Iris pigment epithelial cell (primary cell): ENCODE results near the gene APC2.
"Not testable (repeated sequence)": the region's sequence is repeated elsewhere in the genome, so short reads cannot be mapped to it uniquely, and the experiment has no call there.

ENCODE experiments used
- DNase-seq: peaks from one replicate; pipeline ENCODE4 v3.0.0-alpha.2; 2011; ENCODE audit warnings: low read depth

Gene APC2

DNA sequence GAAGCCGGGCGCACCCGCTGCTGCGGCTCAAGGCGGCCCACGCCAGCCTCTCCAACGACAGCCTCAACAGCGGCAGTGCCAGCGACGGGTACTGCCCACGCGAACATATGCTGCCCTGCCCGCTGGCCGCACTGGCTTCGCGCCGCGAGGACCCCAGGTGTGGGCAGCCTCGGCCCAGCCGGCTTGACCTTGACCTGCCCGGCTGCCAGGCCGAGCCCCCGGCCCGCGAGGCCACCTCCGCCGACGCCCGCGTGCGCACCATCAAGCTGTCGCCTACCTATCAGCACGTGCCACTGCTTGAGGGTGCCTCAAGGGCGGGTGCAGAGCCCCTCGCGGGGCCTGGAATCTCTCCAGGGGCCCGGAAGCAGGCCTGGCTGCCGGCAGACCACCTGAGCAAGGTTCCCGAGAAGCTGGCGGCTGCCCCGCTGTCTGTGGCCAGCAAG, 16.1 kb downstream of the APC2 start:
- no peak for DNase-seq

DNA sequence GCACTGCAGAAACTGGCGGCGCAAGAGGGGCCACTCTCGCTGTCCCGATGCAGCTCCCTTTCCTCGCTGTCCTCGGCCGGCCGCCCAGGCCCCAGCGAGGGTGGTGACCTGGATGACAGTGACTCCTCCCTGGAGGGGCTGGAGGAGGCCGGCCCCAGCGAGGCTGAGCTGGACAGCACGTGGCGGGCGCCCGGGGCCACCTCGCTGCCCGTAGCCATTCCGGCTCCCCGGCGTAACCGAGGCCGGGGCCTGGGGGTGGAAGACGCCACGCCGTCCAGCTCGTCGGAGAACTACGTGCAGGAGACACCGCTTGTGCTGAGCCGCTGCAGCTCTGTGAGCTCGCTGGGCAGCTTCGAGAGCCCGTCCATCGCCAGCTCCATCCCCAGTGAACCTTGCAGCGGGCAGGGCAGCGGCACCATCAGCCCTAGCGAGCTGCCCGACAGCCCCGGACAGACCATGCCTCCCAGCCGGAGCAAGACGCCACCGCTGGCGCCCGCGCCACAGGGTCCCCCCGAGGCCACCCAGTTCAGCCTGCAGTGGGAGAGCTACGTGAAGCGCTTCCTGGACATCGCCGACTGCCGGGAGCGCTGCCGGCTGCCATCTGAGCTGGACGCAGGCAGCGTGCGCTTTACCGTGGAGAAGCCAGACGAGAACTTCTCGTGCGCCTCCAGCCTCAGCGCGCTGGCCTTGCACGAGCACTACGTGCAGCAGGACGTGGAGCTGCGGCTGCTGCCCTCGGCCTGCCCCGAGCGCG, 16.7 kb downstream of the APC2 start:
- DNase-seq, result no peak

DNA sequence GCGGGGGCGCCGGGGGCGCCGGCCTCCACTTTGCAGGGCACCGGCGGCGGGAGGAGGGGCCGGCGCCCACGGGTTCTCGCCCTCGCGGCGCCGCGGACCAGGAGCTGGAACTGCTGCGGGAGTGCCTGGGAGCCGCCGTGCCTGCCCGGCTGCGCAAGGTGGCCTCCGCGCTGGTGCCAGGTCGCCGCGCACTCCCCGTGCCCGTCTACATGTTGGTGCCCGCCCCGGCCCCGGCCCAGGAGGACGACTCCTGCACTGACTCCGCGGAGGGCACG, 17.2 kb downstream of the APC2 start:
- no peak for DNase-seq

DNA sequence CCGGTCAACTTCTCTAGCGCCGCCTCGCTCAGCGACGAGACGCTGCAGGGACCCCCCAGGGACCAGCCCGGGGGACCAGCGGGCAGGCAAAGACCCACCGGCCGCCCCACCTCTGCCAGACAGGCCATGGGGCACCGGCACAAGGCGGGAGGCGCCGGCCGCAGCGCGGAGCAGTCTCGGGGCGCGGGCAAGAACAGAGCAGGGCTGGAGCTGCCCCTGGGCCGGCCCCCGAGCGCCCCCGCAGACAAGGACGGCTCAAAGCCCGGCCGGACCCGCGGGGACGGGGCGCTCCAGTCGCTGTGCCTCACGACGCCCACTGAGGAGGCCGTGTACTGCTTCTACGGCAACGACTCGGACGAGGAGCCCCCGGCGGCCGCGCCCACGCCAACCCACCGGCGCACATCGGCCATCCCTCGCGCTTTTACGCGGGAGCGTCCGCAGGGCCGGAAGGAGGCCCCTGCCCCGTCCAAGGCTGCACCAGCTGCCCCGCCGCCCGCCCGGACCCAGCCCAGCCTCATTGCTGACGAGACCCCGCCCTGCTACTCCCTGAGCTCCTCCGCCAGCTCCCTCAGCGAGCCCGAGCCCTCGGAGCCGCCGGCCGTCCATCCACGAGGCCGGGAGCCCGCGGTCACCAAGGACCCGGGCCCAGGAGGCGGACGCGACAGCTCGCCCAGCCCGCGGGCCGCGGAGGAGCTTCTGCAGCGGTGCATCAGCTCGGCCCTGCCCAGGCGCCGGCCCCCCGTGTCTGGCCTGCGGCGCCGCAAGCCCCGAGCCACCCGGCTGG, 17.8 kb downstream of the APC2 start:
- DNase-seq, result no peak

DNA sequence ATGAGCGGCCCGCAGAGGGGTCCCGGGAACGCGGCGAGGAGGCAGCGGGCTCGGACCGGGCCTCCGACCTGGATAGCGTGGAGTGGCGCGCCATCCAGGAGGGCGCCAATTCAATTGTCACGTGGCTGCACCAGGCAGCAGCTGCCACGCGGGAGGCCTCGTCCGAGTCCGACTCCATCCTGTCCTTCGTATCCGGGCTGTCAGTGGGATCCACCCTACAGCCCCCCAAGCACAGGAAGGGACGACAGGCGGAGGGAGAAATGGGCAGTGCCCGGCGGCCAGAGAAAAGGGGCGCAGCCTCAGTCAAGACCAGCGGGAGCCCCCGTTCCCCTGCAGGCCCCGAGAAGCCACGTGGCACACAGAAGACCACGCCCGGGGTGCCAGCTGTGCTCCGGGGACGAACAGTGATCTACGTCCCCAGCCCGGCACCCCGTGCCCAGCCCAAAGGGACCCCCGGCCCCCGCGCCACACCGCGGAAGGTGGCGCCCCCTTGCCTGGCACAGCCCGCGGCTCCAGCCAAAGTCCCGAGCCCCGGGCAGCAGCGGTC, 18.4 kb downstream of the APC2 start:
- DNase-seq, result no peak

DNA sequence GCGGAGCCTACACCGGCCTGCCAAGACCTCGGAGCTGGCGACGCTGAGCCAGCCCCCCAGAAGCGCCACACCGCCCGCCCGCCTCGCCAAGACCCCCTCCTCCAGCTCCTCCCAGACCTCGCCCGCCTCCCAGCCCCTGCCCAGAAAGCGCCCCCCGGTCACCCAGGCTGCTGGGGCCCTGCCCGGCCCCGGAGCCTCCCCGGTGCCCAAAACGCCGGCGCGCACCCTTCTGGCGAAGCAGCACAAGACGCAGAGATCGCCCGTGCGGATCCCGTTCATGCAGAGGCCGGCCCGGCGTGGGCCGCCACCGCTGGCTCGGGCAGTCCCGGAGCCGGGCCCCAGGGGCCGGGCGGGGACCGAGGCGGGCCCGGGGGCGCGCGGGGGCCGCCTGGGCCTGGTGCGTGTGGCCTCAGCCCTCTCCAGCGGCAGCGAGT, 18.9 kb downstream of the APC2 start:
- peak; percentile 61 for DNase-seq

DNA sequence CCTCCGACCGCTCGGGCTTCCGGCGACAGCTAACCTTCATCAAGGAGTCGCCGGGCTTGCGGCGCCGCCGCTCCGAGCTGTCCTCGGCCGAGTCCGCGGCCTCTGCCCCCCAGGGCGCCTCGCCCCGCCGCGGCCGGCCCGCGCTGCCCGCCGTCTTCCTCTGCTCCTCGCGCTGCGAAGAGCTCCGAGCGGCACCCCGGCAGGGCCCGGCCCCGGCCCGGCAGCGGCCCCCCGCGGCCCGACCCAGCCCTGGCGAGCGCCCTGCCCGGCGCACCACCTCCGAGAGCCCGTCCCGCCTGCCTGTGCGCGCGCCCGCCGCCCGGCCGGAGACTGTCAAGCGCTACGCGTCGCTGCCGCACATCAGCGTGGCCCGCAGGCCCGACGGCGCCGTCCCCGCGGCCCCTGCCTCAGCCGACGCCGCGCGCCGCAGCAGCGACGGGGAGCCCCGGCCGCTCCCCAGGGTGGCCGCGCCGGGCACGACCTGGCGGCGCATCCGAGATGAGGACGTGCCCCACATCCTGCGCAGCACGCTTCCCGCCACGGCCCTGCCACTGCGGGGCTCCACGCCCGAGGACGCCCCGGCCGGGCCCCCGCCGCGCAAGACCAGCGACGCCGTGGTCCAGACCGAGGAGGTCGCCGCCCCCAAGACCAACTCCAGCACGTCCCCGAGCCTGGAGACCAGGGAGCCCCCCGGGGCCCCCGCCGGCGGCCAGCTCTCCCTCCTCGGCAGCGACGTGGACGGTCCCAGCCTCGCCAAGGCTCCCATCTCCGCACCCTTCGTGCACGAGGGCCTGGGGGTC, 19.5 kb downstream of the APC2 start:
- no peak for DNase-seq

DNA sequence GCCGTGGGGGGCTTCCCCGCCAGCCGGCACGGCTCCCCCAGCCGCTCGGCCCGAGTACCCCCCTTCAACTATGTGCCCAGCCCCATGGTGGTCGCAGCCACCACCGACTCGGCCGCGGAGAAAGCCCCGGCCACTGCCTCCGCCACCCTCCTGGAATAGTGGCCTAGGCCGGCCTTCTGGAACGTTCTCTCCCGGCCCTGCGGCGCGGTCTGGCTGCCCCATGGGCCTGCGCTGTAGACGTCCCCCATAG, 20.1 kb downstream of the APC2 start:
- DNase-seq, result no peak

DNA sequence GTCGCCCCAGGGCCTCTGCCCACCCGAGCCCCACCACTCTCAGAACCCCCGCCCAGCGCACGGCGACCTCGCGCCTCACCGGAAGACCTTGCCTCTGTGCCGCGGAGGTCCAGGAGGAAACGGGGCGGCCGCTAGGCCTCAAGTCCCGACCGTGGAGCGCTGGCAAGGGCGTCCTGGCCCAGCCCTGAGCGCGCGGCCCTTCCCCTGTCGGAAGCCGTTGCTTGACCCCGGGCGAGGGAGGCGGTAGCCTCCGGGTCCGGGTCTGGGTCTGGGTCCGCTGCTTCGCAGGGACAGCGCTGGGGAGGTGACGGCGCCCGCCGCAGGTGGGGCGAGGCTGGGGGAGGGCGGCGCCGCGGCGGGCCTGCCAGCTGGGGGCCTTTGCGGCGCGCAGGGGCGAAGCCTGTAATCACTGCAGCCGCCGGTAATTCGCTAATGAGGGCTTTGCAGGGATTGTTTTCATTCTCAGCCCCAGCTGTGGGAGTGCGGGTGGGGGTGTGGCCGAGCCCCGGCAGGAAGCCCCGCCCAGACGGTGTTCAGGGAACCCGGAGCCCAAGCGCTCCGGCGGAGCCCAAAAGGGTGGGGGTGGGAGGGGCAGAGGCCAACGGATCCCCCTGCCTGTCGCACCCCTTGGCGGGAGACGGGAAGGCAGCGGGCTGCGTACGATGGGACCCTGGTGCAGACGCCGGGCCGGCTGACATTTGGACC, 20.5 kb downstream of the APC2 start:
- no peak for DNase-seq

DNA sequence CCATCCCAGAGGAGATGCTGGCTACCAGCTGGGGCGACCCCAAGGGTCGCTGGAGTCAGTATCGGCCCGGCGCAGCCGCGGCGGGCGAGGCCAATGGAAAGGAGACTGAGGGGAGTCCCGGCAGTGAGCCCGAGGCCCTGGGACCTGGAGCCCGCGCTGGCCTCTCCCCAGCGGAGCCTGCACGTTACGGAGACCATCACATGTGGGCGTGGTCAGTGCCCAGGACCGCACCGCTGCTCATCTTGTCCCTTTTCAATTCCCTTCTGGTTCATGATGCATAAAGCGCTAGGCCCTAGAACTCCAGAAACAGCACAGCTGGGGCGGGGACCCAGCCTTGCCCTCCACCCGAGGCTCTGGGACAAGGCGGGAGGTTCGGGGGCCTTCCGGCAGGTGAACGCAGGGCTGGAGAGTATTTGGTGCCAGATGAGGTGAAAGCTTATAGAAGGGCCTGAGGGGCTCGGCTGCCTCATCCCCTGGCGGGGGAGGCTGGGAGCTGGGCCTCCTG, 21.1 kb downstream of the APC2 start:
- DNase-seq, result no peak

DNA sequence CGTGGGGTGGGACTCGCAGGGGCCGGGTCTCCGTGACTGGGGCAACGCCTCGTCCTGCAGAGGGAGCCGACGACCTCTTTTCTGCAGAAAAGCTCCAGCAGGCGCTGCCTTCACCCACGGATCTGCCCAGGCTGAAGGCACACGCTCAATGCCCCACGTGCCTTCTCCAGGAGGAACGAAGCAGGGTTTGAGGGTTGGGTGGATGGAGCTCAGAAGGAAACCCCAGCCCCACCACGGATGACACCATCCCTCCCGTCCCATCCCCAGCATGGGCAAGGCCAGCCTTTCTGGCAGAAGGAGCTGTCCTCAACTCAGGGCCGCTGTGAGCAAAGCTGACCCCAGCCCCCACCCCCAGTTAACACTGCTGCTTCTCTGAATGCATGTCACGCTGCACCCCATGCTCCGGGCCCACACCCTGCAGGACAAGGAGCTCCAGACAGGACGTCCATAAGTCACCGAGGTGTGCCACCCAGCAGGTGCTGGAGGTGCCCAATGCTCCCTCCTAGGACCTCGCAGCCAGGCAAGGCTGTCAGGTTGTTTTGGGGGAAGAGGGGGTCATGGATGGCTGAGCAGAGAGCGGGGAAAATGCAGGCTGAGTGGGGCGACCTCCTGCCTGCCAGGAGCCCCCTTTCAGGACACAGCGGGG, 21.7 kb downstream of the APC2 start:
- no peak for DNase-seq

DNA sequence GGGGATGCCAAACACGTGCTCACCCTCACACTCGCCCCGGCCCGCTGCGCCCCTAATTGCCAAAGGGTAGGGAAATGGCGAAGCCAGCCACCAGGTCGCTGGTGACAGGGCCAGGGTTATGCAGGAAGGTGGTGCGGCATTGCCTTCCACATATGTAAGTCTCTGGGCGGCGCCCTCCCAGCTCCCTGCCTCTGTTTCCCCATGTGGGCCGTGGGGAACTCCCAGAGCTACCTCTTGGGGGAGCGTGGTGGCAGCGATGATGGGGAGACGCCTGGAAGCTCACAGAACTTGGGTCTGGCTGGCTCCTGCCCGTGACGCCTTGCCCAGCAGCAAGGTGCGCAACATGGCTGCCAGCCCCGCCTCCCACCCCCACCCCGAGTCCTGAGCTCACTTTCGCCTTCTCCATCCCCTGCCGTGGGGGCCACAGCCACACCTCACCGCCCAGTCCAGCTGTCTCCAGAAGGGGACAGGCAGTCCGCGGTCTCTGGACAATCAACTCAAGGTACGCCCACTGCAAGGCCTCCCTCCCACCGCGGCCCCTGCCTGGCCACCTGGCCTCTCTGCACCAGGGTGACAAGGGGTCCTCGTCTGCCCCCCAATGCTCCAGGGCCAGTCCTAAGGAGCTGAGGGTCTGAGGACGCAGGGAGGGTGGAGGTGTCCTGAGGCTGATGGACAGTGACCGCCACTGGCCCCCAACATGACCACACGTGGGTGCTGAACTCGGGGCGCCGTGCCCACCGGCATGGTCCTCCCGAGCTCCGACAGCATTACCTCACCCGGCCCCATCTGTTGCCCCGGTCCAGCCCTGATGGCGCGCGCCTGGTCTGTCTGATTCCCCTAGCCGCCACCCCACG, 22.5 kb downstream of the APC2 start:
- DNase-seq, result no peak

DNA sequence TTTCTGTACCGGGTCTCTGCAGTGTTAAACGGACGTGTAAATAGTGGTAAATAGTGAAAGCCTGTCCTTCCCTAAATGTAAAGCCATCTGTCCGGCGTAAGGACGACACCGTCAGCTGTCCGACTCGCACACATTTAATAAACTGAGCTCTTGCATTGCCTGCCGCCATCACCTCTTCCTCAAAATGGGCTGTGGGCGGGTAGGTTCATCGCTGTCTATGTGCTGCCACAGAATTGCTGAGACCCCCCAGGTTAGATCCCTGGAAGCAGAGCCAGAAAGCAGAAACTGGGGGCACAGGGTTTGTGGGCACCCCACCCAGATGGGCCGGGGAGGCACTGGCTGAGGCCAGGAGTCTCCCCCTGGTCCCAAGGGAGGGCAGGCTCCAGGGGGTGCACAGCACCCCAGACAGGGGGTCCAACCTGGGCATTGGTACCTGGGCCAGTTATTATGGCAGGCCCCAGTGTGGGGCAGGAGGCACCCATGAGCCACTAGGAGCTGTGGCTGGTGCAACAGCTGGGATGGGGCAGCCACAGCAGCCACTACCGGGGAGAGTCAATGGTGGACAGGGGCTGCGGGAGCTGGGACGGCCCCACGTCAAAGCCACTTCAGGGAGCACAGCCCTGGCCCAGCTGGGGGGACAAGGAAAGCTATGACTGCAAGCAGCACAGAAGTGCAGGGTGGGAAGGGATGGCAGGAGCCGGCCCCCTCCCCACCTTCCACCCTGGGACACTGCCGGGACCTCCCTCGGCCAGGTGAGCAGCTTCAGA, 23.3 kb downstream of the APC2 start:
- DNase-seq, result no peak

DNA sequence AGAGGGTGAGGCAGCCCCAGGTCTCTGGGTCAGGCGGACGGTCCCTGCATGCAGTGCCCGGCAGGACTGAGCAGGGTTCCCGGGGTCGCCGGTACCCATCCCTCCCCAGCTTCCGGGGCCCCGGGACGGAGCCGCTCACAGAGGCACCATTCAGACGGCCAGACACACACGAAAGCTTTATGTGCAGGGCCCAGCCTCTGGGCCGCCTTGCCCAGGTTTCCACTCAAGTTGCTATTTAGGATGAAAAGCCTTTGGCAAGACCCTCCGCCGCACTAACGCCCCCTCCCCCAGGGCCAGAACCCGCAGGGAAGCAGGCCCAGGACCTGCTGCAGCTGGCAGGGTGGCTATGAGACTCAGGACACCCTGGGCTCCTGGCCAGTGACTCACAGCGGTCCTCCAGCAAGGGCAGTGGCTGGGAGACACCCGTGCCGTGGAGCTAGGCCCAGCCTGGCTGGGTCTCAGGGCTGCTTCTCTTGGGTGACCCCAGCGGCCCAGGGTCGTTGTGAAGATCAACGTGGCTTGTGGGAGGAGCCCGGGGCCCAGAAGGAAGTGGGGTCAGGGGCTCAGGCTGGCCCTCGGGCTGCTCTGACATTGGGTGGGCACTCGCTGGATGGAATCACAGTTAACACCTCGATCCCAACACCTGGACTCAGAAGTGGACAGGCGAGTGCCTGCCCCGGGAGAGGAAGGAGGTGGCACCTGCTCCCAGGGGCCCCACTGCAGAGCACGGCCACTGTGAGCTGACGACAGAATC, 24.3 kb downstream of the APC2 start:
- no peak for DNase-seq

DNA sequence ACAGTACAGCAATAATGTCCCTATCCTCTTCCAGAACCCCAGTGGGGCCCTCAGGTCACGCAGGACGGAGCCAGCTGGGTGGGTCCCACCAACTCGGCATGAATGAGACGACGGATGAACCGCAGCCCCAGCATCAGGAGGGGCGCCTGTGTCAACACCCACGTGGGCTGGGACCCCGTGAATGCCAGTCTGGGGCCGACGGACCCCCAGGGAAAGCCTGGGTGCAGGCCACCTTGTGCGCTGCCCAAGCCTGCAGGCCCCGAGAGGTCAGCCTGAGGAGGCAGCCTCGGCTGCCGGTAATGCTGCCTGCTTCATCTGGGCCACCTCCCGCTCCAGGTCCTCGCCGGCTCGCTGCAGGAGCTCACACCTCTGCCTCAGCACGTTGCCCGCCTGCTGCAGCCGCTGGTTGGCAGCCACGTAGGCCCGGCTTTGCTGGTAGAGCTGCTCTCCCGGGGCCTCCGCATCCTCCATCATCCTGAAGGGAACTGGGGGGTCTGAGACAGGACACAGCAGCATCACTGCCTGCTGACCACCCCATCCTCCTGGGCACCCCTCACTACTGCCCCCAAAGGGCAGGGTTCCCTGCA, 24.9 kb downstream of the APC2 start:
- DNase-seq, result no peak

DNA sequence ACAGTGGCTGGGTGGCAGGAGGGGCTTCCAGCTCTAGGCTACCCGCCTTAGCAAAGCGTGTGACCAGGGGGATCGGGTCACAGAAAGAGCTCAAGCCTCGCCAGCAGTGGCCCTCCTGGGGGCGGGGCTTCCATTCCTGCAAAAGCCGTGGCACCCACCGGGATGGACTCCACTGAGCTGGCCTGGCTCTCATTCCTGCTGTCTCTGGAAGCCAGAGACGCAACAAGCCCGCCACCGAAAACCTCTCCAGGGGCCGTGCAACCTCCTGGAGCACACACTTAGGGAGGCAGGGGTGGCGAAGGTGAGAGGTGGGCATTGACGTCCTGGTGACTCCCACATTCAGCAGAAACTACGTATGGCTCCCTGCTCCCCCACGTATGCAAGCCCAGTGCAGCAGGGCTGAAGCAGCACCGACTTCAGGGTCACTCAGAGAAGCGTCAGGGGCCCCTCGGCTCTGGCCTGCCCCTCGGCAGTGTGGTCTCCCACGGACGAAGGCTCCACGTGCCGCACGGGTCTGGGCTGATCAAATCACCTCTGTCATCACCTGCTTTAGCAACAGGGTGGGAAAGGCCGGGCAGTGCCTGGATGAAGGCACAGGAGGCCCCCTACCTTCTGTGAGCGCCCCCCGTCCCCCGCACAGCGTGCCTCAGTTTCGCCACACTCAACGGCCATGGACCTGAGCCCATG, 26.0 kb downstream of the APC2 start:
- no peak for DNase-seq

DNA sequence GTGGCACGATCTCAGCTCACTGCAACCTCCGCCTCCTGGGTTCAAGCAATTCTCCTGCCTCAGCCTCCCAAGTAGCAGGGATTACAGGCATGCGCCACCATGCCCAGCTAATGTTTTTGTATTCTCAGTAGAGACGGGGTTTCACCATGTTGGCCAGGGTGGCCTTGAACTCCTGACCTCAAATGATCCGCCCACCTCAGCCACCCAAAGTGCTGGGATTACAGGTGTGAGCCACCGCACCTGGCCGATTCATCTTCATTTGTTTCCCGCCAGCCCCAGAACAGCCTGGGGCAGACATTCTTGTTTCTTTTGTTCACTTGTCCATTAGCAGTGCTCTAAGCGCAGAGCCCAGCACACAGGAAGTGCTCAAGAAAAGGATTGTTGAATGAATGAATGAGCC, 27.1 kb downstream of the APC2 start:
- not testable (repeated sequence) for DNase-seq
